HepG2 (cell line): ENCODE measurements around the gene RANBP3L. TPM values are rescaled to one million over a fixed set of nuclear protein-coding genes. Genes with fewer than 3 reads are reported as not detected.

ENCODE experiments used
- CBX1 ChIP-seq: IDR thresholded peaks from one replicate; pipeline ENCODE4 v1.6.1; 2016; ENCODE audit warnings: antibody characterized with exemption, low read depth
- FOXM1 ChIP-seq: sonication (generic); formaldehyde crosslinking; IDR thresholded peaks from 2 replicates; pipeline ENCODE4 v1.5.0; 2020; ENCODE audit warnings: missing genetic modification reagents
- HOXA9 ChIP-seq: sonication (generic); formaldehyde crosslinking; IDR thresholded peaks from 2 replicates; pipeline ENCODE4 v1.8.1; 2022; ENCODE audit warnings: missing genetic modification reagents, mild to moderate bottlenecking, moderate library complexity, borderline replicate concordance
- IKZF1 ChIP-seq: fragments of 450-650 bp; IDR thresholded peaks from 2 replicates; pipeline ENCODE4 v1.7.1; 2016
- KDM5B ChIP-seq: sonication (generic); formaldehyde crosslinking; IDR thresholded peaks from 2 replicates; pipeline ENCODE4 v1.4.0; 2020; ENCODE audit warnings: missing genetic modification reagents, mild to moderate bottlenecking, borderline replicate concordance
- PHB2 ChIP-seq: fragments of 450-650 bp; IDR thresholded peaks from 2 replicates; pipeline ENCODE4 v1.6.1; 2018; ENCODE audit not compliant: partially characterized antibody
- PITX1 ChIP-seq: sonication (generic); formaldehyde crosslinking; IDR thresholded peaks from 2 replicates; pipeline ENCODE4 v1.5.1; 2020; ENCODE audit warnings: mild to moderate bottlenecking, missing genetic modification reagents
- RCOR2 ChIP-seq: IDR thresholded peaks from 2 replicates; pipeline ENCODE4 v1.6.1; 2016; ENCODE audit warnings: missing biosample characterization, missing genetic modification reagents
- SYNCRIP ChIP-seq: fragments of 200-400 bp; formaldehyde crosslinking; IDR thresholded peaks from 2 replicates; pipeline ENCODE4 v1.6.1; 2018; ENCODE audit warnings: mild to moderate bottlenecking, low read depth, low read length; ENCODE audit not compliant: insufficient read depth
- ZNF136 ChIP-seq: sonication (generic); formaldehyde crosslinking; IDR thresholded peaks from 2 replicates; pipeline ENCODE4 v1.8.1; 2022; ENCODE audit warnings: low read depth, mild to moderate bottlenecking, moderate library complexity, missing genetic modification reagents
- ZNF33A ChIP-seq: sonication (generic); formaldehyde crosslinking; IDR thresholded peaks from 2 replicates; pipeline ENCODE4 v1.5.1; 2020; ENCODE audit warnings: missing genetic modification reagents, mild to moderate bottlenecking, moderate library complexity, borderline replicate concordance
- ZNF530 ChIP-seq: sonication (generic); formaldehyde crosslinking; IDR thresholded peaks from 2 replicates; pipeline ENCODE4 v1.5.0; 2020; ENCODE audit warnings: low read depth, mild to moderate bottlenecking, missing genetic modification reagents
- ZNF563 ChIP-seq: sonication (generic); formaldehyde crosslinking; IDR thresholded peaks from 2 replicates; pipeline ENCODE4 v1.8.0; 2022; ENCODE audit warnings: mild to moderate bottlenecking, moderate library complexity, missing genetic modification reagents
- ZNF567 ChIP-seq: sonication (generic); formaldehyde crosslinking; IDR thresholded peaks from 2 replicates; pipeline ENCODE4 v1.8.1; 2023; ENCODE audit warnings: mild to moderate bottlenecking, missing genetic modification reagents, borderline replicate concordance
- ZNF577 ChIP-seq: sonication (generic); formaldehyde crosslinking; IDR thresholded peaks from 2 replicates; pipeline ENCODE4 v1.4.0; 2020; ENCODE audit warnings: mild to moderate bottlenecking, low read depth, missing genetic modification reagents, borderline replicate concordance
- ZNF609 ChIP-seq: sonication (generic); formaldehyde crosslinking; IDR thresholded peaks from 2 replicates; pipeline ENCODE4 v1.4.0; 2020; ENCODE audit warnings: mild to moderate bottlenecking, missing genetic modification reagents, borderline replicate concordance
- ZSCAN30 ChIP-seq: sonication (generic); formaldehyde crosslinking; IDR thresholded peaks from 2 replicates; pipeline ENCODE4 v1.5.0; 2020; ENCODE audit warnings: mild to moderate bottlenecking, missing genetic modification reagents
- polyA plus RNA-seq, 8 experiments: library from polyadenylated mRNA; depleted of rRNA in 3 of 8; stranded (reverse) in 7 of 8; unstranded in 1 of 8; fragments of >200 nt; fragmentation: Illumina TruSeq in 4 of 8; extraction: Trizol in 4 of 8; gene quantifications; 2 replicates each; pipeline versions ENCODE4 v1.2.1 to v1.2.3, GENCODE V29; 2011 to 2016; ENCODE audit warnings: low read depth in 4 of 8, missing spikeins in 1 of 8, mixed read lengths in 1 of 8; ENCODE audit not compliant: insufficient read depth in 1 of 8
- total RNA-seq, 5 experiments: library from RNA; depleted of rRNA; stranded (reverse); fragments of >200 nt; fragmentation: Illumina TruSeq; extraction: Trizol; gene quantifications; 2 replicates each; pipeline ENCODE4 v1.2.3, GENCODE V29; 2016; ENCODE audit warnings: low read depth in 1 of 5
- TF ChIP-seq, protein P1 (sequence below): IDR thresholded peaks from 2 replicates; pipeline ENCODE4 v1.6.1; 2016; ENCODE audit warnings: control low read depth
- TF ChIP-seq, protein P2 (sequence below): sonication (generic); formaldehyde crosslinking; conservative IDR thresholded peaks from 2 replicates; pipeline ENCODE4 v1.8.1; 2023; ENCODE audit warnings: missing genetic modification reagents
- TF ChIP-seq, protein P3 (sequence below): sonication (generic); formaldehyde crosslinking; conservative IDR thresholded peaks from 2 replicates; pipeline ENCODE4 v1.8.0; 2022; ENCODE audit warnings: missing genetic modification reagents

The RANBP3L gene
- total and polyA plus RNA-seq, 2 of the 13 experiments (the other 11 are each of a cell fraction or from before 2014, with no cell fraction given): 0.09 TPM; not detected in 1

GRCh38 chr5:36241631-36242533 lies 59.8 kb downstream of the RANBP3L start, which contains the start of gene NADK2 (continued):
- TF ChIP-seq ZNF609 (CRISPR knock-in tag) (peak; percentile 46; the same call in 1 of the 2 replicates), ZNF33A (no peak), ZNF567 (CRISPR knock-in tag) (peak; percentile 4; the same call in 1 of the 2 replicates), FOXM1 (CRISPR knock-in tag) (no peak), SYNCRIP (no peak), ZNF577 (CRISPR knock-in tag) (no peak), ZSCAN30 (CRISPR knock-in tag) (no peak), RCOR2 (CRISPR knock-in tag) (peak; percentile 50; the same call in 1 of the 2 replicates), CBX1 (peak; percentile 13), HOXA9 (CRISPR knock-in tag) (peak; percentile 56; the same call in 1 of the 2 replicates), IKZF1 (no peak), KDM5B (CRISPR knock-in tag) (peak; percentile 93), PITX1 (CRISPR knock-in tag) (peak; percentile 74), ZNF530 (CRISPR knock-in tag) (no peak), PHB2 (no peak), ZNF136 (CRISPR knock-in tag) (peak; percentile 87; the same call in 1 of the 2 replicates), ZNF563 (peak; percentile 87)
- TF ChIP-seq, protein P1, sequence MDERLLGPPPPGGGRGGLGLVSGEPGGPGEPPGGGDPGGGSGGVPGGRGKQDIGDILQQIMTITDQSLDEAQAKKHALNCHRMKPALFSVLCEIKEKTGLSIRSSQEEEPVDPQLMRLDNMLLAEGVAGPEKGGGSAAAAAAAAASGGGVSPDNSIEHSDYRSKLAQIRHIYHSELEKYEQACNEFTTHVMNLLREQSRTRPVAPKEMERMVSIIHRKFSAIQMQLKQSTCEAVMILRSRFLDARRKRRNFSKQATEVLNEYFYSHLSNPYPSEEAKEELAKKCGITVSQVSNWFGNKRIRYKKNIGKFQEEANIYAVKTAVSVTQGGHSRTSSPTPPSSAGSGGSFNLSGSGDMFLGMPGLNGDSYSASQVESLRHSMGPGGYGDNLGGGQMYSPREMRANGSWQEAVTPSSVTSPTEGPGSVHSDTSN (CRISPR knock-in tag): no peak
- TF ChIP-seq, protein P2, sequence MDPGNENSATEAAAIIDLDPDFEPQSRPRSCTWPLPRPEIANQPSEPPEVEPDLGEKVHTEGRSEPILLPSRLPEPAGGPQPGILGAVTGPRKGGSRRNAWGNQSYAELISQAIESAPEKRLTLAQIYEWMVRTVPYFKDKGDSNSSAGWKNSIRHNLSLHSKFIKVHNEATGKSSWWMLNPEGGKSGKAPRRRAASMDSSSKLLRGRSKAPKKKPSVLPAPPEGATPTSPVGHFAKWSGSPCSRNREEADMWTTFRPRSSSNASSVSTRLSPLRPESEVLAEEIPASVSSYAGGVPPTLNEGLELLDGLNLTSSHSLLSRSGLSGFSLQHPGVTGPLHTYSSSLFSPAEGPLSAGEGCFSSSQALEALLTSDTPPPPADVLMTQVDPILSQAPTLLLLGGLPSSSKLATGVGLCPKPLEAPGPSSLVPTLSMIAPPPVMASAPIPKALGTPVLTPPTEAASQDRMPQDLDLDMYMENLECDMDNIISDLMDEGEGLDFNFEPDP (CRISPR knock-in tag): 0 out of 2 replicates have a peak, but pooled peaks have one; percentile 83
- TF ChIP-seq, protein P3, sequence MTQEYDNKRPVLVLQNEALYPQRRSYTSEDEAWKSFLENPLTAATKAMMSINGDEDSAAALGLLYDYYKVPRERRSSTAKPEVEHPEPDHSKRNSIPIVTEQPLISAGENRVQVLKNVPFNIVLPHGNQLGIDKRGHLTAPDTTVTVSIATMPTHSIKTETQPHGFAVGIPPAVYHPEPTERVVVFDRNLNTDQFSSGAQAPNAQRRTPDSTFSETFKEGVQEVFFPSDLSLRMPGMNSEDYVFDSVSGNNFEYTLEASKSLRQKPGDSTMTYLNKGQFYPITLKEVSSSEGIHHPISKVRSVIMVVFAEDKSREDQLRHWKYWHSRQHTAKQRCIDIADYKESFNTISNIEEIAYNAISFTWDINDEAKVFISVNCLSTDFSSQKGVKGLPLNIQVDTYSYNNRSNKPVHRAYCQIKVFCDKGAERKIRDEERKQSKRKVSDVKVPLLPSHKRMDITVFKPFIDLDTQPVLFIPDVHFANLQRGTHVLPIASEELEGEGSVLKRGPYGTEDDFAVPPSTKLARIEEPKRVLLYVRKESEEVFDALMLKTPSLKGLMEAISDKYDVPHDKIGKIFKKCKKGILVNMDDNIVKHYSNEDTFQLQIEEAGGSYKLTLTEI (CRISPR knock-in tag): no peak
